Uterus (tissue), 2 donors: ENCODE results near the gene HIVEP3.

ENCODE experiments used
- POLR2A ChIP-seq, 2 donors: fragments of 450-650 bp; IDR thresholded peaks; one replicate each; pipeline ENCODE4 v1.6.1; 2016; ENCODE audit warnings: antibody characterized with exemption in 2 of 2, mild to moderate bottlenecking in 1 of 2, moderate library complexity in 1 of 2
- TF ChIP-seq, protein P1 (sequence below), 4 experiments: fragments of 200-600 bp in 2 of 4; fragments of 450-650 bp in 2 of 4; sonication (generic) in 2 of 4; IDR thresholded peaks; one replicate each; pipeline ENCODE4 v1.5.1; 2016 to 2019; ENCODE audit warnings: antibody characterized with exemption in 4 of 4, mild to moderate bottlenecking in 2 of 4, moderate library complexity in 1 of 4

DNA sequence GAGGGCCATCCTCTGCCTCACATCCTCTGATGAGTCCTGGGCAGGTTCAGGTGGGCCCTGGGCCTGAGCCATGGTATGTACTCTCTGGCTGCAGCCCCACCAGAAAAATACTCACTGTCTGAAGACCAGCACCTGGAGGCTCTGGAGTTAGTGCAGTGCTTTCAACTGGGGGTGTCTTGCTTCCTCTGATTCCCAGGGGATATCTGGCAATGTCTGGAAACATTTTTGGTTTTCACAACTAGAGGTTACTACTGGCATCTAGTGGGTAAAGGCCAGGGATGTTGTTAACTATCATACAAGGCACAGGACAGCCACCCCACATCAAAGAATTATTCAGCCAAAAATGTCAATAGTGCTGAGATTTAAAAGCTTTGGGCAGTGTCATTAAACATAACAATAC, 152.7 kb downstream of the HIVEP3 start:
- TF ChIP-seq, protein P1, sequence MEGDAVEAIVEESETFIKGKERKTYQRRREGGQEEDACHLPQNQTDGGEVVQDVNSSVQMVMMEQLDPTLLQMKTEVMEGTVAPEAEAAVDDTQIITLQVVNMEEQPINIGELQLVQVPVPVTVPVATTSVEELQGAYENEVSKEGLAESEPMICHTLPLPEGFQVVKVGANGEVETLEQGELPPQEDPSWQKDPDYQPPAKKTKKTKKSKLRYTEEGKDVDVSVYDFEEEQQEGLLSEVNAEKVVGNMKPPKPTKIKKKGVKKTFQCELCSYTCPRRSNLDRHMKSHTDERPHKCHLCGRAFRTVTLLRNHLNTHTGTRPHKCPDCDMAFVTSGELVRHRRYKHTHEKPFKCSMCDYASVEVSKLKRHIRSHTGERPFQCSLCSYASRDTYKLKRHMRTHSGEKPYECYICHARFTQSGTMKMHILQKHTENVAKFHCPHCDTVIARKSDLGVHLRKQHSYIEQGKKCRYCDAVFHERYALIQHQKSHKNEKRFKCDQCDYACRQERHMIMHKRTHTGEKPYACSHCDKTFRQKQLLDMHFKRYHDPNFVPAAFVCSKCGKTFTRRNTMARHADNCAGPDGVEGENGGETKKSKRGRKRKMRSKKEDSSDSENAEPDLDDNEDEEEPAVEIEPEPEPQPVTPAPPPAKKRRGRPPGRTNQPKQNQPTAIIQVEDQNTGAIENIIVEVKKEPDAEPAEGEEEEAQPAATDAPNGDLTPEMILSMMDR (IDR thresholded peaks at IDR 0.05): no peak
- no peak for TF ChIP-seq POLR2A (IDR thresholded peaks at IDR 0.05)
